GM18526 (cell line): Measurements from ENCODE around the gene STX3.

Experiments used
- POLR2A ChIP-seq: IDR thresholded peaks from 3 replicates; pipeline ENCODE4 v1.6.1; 2011; ENCODE audit not compliant: insufficient read length; ENCODE audit errors: extremely low read depth

STX3 gene

DNA sequence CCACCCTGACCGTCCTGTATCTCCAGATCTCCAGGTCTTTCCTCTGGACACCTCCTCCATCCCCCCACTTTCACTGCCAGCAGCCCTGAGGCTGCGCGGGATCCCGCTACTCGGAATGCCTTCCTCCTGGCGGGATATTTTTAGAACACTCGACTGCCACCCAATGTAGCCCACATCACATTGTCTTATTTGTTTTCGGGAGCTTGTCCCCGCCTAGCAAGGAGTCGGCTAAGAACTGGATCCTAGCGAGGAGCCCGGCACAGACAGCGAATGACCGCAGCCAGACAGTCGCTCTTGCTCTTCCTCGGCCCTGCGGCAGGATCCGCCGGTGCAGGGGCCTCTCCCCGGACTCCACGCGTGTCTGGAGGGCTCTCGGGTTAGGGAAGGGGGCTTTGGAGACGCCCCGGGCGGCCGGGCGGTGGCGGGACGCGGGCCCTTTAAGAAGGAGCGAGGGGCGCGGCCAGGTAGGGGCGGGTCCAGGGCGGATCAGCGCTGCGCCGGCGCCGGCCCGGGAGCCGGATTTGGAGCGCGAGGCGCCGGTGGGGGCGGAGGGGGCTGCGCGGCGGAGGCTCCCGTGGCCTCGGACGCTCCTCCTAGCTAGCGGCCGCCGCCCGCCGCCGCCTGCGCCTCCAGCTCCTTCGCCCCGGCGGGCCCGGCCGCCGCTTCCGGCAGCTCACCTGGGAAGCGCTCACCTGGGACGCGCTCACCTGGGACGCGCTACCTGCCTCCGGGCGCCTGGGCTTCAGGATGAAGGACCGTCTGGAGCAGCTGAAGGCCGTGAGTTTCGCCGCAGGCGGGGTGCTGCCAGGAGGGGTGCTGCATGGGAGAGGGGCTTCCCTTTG is at the start of gene STX3:
STX3 (plus strand) TSS at position 518 of the 842 bp plus-strand sequence; CDS start at position 748, 230 bp downstream.
- TF ChIP-seq POLR2A: no peak

DNA sequence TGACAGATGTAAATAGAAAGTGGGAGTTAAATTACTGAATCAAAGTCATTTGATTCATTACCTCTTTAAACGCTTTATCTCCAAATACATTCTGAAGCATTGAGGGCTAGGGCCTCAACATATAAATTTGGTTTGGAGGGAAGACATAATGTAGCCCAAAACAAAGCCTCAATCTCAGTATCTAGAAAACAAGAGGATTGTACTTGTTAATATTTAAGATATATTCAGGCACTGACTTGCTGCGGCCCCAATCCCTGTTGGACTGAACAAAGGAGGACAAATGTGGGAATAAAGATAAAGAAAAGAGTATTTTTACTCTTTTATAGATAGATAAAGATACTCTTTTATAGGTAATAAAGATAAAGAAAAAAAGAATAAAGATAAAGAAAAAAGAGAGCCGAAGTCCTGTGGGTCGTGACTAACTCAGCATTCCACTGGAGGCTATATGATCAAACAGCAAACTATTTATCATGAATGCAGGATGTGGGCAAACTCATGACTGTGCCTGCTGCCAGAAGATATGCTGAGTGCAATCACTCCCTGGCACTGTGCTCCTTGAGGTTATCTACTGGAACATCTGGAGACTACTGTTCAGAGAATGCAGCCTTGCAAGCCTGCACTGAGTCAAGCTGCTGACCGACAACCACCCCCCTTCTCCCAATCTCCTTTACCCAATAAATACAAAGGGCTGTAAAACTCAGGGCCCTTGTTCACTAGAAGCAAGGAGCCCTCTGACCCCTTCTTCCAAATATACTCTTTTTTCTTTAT is 48.5 kb upstream of the STX3 start:
- TF ChIP-seq POLR2A: no peak

DNA sequence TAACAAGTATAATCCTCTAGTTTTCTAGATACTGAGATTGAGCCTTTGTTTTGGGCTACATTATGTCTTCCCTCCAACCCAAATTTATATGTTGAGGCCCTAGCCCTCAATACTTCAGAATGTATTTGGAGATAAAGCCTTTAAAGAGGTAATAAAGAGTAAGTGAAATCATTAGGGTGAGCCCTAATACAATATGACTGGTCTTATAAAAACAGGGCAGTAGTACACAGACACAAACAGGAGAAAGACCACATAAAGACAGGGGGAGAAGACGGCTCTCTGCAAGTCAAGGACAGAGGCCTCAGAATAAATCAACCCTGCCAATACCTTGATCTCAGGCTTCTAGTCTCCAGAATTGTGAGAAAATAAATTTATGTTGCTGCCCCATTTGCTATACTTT is 47.8 kb upstream of the STX3 start:
- no peak for TF ChIP-seq POLR2A

DNA sequence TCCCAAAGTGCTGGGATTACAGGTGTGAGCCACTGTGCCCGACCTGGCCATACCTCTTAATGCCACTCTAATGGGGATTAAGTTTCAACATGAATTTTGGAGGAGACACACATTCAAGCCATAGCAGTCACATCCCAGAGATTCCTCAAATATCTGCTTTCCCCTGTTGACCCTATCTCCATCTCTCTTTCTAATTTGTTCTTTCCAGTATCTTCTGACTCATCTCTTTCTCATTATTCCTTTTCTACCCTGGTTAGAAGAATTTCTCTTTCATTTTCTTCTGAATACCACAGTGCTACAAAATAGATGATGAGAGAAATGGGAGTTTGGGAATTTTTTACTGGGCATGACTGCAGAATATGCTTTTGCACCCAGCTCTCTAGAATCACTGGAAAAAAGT is 46.6 kb upstream of the STX3 start:
- no peak for TF ChIP-seq POLR2A

DNA sequence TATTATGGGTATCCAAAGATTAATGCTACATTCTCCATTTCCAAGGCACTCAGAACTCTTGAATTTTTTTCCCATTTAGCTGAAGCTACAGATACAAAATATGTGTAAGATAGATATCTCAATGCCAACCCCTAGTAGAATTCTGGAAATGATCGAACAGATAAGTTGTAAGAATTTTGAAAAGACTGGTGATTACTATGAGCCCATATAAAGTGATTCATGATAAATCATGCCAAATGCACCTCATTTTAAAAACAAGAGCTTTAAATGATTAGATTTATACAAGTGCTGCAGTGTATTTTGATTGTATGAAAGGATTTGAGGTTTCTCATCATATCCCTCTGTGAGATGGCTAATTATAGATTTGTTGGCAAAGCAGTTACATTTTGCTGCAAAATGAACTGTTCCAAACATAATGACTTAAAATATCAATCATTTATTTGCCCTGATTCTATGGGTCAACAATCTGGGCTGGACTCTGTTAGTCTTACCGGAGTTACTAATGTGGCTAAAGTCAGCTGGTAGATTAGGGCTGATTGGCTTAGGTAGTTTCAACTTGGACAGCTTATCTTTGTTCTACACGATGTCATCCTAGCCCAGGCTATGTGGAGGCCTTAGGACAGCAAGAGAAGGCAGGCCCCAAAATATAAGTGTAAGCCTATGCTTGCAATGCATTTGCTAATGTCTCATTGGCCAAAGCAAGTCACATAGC is 44.9 kb upstream of the STX3 start:
- TF ChIP-seq POLR2A: no peak

DNA sequence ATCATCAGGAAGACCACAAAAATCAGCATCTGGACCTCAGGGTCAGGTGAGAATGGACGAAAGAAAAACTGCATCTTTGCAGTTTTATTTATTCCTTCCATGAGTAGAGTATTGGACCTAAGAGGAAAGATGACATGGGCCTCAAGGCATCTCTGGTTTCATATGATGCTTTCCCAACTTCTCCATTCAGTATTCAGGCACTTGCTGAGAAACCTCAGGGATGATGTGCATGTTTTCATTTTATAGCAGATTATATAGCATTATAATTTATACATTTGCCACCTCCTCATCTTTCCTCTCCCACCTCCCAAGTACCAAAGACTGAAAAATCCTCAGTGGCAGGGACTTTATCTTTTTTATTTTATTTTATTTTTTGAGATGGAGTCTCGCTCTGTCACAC is 41.4 kb upstream of the STX3 start, which contains the start of gene OR10V1:
OR10V1 (minus strand) TSS at position 101 of the 400 bp plus-strand sequence; CDS start at position 101, 0 bp downstream.
- no peak for TF ChIP-seq POLR2A

DNA sequence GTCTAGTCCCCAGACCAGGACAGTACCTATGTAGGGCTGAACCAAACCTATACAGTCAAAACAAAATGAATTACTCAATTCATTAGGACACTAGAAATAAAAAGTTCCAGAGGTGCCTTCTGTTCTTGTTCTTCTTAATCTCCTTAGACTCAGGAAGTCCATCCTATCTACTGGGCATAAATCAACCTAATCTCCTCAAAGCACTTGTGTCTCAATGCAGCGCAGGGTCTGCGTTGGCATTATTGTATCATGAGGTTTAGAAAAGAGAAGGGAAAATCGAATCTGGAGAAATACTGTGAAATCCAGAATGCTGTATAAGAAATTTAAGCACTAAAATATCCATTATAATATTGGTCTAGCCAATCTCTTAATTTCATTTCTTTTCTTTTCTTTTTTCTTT is 39.1 kb upstream of the STX3 start:
- no peak for TF ChIP-seq POLR2A

DNA sequence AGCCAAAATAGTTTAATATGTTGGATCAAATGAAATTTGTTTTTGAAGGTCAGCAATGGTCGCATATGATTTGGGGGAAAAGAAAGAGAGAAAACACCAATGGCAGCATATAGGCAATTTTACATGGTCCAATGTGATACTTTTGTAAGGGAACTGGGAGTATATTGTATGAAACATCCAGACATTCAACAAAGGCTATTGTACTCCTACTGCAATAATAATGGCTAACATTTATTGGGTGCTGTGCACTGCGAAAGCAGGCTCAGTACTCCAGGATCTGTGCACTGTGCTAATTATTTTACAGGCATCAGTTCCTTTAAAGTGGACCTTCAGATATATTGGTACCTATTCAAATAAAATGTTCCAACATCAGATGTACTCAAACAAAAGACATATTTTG is 35.6 kb upstream of the STX3 start:
- no peak for TF ChIP-seq POLR2A

DNA sequence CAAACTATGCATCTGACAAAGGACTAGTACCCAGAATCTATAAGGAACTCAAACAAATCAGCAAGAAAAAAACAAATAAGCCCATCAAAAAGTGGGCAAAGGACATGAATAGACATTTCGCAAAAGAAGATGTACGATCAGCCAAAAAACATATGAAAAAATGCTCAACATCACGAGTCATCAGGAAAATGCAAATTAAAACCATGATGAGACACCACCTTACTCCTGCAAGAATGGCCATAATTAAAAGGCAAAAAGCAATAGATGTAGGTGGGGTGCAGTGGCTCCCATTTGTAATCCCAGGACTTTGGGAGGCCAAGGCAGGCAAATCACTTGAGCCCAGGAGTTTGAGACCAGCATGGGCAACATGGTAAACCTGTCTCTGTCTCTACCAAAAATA is 31.1 kb upstream of the STX3 start:
- TF ChIP-seq POLR2A: no peak

DNA sequence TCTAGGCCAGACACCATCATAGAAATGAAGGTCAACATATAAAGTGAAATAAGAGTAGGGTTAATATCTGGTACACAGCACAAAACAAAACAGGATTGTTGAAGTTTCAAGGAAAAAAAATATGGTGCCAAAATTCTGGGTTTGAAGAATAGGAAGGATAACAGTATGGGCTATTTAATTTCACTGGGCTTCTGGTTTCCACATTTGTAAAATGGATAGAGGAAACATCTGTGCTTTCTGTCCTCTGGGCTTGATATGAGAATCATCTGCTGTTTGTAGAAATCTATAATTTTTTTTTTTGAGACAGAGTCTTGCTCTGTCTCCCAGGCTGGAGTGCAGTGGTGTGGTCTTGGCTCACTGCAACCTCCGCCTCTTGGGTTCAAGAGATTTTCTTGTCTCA is 27.8 kb upstream of the STX3 start:
- no peak for TF ChIP-seq POLR2A

DNA sequence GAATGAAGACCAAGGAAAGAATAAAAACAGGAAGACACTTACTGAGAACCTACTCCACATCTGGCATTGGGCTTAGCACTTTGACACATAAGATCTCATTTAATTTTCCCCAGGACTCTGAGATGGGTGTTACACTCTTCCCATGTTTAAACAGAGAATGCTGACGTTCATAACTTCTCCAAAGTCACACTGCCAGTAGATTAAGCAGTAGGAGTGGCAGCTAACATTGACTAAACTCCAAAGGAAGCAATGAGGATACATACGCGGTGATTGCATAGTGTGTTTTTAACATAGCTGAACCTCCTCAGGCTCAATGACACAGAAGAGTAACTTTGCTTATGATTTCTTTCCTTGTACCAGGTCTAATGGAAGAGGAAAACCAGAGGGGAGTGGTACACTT is 27.0 kb upstream of the STX3 start:
- TF ChIP-seq POLR2A: no peak

DNA sequence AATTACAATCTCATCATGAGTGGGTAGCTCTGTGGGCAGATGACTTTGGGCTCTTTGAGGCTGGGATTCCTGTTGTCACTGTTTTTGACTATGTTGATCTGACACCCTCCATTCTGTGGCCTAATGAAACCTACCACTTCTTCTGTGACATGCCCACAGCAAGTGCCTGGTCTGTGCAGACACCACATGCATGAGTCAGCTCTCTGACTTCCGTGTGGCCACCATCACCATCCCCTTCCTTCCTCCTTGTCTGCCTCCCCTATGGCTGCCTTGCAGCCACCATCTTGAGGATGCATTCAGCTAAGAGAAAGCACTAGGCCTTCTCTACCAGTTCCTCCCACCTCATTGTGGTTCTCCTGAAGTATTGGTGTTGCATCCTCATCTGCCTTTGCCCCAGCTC is 26.3 kb upstream of the STX3 start:
- TF ChIP-seq POLR2A: no peak

DNA sequence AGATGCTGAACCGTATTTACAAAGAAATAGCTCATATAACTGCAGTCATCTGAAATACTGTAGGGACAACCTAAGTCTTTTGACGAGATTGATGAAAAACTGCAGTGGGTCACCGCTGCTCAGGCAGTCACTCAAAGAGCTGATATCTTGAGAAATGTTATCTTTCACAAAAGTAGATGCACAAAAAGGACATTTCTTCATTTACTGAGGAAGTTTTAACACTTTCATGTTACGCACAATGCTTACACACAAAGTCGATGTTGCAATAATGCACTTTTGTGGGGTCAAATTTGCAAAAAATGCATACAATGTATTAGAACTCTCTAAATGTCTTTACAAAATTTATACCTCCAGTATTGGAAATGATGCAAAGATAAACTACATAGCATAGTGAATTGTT is 25.3 kb upstream of the STX3 start:
- no peak for TF ChIP-seq POLR2A

DNA sequence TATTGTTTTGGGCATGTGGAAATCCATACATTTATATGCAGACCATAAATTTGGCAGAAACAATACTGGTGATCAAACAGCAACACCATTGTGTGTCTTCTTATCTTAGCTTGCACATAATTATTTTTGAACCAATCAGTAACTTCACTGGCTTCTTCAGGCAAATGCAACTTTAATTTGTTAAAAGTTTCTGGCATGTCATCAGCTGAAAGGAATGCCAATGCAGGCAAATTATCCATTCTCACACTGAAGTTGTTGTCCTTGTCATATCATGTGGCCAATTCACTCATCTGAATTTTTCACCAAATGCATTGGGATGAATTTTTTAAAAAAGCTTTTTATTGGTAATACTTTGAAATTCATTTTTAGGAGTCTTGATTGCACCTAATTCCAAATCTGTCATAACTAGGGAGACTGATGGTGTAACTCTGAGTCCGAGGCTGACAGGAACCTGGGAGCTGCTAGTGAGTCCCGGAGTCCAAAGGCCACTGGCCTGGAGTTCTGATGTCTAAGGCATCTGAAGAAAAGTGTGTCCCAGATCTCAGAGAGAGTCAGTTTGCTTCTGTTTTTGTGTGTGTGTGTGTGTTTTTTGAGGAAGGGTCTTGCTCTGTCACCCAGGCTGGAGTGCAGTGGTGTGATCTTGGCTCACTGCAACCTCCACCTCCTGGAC is 24.1 kb upstream of the STX3 start:
- no peak for TF ChIP-seq POLR2A

DNA sequence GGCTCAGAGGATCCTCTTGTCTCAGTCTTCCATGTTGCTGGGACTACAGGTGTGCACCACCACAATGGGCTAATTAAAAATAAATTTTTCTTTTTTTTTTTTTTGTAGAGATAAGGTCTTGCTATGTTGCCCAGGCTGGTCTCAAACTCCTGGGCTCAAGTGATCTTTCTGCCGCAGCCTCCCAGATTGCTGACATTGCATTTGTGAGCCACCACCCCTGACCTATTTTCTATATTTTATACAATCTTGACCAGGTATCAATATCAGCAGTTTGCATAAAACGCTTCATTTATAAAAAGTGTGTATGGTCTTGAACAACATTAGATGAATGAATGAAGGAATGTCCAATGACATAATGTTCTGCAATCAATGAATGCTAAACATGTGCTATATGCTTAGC is 9.1 kb upstream of the STX3 start:
- TF ChIP-seq POLR2A: no peak

DNA sequence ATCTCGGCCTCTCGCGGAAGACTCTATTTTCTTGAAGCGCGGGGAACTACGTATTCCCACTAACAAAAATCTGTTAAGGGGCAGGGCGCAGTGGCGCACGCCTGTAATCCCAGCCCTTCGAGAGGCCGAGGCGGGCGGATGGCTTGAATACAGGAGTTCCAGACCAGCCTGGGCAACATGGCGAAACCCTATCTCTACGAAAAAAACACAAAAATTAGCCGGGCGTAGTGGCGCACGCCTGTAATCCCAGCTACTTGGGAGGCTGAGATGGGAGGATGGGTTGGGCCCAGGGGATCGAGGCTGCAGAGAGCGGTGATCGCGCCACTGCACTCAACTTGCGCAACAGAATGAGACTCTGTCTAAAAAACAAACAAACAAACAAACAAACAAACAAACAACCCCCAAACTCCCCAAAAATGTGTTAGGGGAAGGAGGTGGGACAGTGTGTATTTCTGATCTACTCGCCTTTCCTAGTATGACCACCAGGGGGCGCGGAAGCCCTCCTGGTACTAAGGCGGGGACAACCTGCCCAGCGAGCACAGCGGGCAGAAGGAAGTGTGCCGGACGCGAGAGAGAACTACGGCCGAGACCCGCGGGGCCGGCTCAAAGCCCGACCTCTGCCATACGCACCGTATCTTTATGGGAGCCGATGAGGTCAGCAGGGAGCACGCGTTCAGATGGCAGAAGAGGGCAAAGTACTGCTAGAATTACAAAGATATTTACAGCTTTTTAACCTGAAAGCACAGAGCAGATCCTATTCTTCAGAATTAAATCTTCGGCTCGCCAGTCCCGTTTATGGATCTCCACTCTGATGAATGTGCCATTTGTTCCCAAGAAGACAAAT is 1.3 kb upstream of the STX3 start:
- TF ChIP-seq POLR2A: no peak
